Embryonic facial prominence (tissue), 1 donor: Measurements from ENCODE around the gene PRR16.
"Not testable (repeated sequence)": the region's sequence is repeated elsewhere in the genome, so short reads cannot be mapped to it uniquely, and the experiment has no call there.

Source experiments
- DNase-seq: peaks from one replicate; pipeline ENCODE4 v3.0.0-alpha.2; 2016; ENCODE audit errors: extremely low spot score

Gene PRR16

GRCh38 chr5:120463991-120464626, at the start of gene PRR16:
Gene PRR16, plus strand, starts transcription at chr5:120464300.
- no peak for DNase-seq

DNA sequence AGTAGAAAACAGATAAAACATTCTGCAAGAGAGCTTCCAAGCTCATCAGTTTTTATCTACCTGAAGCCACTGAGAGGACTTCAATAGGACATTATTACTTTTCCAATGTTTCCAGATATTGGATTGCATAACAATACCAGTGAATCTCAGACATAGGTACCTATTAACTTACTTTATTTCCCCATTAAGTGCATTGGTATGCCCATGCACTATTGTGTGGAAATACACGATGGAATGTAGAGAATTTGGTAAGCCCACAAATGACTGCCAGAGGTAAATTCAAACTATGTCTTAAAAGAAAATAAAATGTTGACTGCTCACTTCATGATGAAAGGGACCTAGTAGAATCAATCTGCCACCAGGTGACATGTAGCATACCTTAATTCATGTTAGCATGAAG, 48.1 kb upstream of the PRR16 start:
- no peak for DNase-seq

DNA sequence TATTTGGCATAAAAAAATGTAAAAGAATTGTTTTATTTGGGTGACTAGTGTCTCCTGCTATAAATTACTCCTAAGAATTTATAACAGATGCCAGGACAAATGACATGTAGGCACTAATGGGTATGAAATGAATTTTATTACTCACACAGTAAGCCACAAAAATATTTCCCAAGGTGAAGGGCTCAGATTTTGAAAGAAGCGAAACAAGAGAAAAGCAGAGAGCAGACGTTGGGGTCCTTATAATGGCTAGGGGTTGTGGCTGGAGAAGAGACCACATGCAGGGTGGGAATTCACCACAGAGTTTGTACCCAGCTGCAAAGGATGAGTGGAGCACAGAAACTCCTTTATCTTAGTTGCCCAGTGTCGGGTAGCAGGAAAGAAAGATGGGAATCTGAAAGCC, 45.0 kb upstream of the PRR16 start:
- DNase-seq = no peak

GRCh38 chr5:120426633-120427275, 37.3 kb upstream of the PRR16 start:
- not testable (repeated sequence) for DNase-seq

DNA sequence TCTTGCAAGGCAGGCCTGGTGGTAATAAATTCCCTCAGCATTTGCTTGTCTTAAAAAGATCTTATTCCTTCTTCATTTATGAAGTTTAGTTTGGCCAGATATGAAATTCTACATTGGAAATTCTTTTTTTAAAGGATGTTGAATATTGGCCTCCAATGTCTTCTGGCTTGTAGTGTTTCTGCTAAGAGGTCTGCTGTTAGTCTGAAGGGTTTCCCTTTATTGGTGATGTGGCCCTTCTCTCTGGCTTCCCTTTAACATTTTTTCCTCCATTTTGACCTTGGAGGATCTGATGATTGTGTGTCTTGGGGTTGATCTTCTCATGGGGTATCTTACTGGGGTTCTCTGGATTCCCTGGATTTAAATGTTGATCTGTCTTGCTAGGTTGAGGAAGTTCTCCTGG, 33.5 kb upstream of the PRR16 start:
- DNase-seq = no peak

DNA sequence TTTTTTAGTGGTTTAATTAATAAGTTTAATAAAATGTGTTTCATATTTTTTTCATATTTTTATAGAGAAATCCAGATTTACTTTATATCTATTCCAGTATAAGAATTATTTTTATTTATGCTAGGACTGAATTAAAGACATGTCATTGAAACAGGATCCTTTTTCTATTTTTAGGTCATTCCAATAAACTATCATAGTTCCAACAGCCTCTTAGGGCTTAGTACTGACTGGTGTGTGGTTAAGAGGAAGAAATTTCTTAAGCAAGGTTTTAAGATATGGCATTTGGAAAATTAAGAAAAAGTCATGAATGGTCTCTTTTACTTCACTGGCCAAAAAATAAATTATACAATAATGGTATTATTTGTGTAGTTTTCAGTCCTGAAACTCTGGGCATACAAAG, 31.2 kb upstream of the PRR16 start:
- no peak for DNase-seq

DNA sequence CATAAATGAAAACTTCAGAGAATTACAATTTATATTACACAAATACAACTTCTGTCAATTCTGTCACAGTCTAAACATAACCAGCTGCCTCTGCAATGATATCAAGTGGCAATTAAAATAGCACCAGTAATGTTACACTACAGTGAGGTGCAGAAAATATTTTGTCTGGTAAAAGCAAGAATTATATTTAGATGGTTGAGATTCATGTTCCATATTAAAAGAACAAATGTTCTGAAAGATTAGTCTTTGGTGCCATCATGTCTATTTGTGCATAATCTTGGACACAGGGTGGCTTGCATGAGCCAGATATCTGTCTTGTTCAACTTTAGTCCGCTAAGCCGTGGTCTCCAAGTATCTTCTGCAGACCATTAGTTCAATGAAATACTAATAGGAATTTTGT, 29.0 kb upstream of the PRR16 start:
- DNase-seq = no peak

DNA sequence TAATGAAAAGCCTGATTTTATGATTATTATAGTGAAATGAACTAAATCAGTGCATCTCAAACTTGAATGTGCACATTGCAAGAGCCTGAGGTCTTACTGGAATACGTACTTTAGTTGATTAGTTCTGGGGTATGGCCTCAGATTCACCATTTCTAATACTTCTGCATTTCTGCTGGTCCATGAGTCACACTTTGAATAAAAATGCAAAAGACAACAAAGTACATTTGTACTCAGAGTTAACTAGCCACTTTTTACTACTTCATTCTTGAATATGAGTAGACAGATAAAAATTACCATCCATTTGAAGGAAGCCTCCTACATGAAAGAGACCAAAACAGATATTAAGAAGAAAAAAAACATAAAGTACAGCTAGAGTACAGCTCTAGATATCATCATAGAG, 27.1 kb upstream of the PRR16 start:
- DNase-seq = no peak

- DNase-seq = no peak
These were observed 21.4 kb upstream of the PRR16 start for GRCh38 chr5:120442694-120443093.

DNA sequence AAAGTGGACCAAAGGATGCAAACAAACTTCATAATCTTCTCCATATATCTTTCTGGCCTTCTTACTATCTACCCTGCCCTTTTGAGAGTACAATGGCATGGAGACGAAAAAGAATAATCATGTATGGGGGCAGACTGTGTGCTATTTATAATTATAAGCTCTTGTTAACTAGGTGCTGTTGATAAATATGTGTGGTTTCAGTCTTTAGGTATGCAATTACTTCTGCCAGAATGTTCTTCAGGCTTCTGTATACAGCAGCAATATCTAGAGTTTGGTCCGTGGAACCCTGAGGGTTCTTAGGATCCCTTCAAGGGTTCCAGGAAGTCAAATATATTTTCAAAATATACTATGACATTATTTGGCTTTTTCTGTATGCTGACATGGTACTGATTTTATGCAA, 20.5 kb upstream of the PRR16 start:
- no peak for DNase-seq

DNA sequence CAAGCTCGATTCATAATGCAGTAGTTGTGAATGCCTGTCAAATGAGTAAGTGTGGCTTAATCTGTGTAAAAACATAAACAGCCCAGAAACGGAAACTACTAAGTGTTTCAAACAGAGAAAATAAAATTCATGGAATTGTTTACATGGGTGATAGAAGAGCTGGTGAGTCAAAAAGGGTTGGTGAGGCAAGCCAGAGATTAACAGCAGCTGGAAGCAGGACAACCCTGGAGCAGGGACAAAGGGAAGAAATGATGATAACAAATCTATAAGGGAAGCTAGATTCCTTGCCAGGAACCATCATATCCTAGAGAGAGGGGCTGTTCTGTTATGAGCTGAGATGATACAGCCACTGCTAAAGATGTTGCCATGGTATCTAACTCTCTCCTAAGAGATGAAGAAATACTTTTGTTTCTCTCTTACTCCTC, 18.0 kb upstream of the PRR16 start:
- no peak for DNase-seq

- no peak for DNase-seq
These were observed 17.2 kb upstream of the PRR16 start for GRCh38 chr5:120446901-120447300.

DNA sequence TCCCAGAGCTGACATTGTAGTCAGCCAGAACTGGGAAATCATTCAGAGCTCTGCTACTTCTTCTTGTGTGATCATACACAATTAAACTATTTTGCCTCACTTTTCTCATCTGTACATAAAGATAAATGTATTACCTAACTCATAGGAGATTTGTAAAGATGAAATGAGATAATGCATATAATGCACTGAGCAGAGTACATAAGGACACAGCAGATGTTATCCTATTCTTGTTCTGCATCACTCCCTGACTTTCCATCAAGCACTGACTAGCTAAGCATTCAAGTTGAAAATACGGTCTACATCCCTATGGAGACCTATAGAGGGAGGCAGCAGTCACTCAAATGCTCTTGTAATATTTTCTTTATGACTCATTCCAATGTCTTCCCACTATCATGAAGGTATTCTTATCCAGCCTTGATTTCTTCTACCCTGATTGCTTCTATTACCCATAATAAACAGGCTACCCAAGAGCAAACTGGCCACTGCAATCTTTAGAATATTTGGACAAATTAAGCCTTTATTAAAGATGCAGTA, 16.3 kb upstream of the PRR16 start:
- no peak for DNase-seq

DNA sequence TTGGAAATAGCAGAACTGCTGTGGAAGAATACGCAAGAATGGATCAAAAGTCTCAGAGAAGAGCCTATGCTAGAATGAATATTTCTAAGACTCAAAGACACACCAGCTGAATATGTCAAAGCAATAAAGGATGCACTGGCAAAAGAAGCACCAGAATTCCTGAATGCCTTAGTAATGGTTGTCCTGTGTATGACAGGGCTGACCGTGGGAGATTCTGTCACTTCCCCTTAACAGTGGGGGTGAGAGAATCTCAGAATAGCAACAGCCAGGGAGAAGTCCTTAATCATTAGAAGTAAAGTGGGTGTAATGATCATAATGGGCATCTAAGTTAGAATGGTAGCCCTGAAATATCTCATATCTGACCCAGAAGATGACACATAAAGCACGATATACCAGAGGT, 14.6 kb upstream of the PRR16 start:
- no peak for DNase-seq

DNA sequence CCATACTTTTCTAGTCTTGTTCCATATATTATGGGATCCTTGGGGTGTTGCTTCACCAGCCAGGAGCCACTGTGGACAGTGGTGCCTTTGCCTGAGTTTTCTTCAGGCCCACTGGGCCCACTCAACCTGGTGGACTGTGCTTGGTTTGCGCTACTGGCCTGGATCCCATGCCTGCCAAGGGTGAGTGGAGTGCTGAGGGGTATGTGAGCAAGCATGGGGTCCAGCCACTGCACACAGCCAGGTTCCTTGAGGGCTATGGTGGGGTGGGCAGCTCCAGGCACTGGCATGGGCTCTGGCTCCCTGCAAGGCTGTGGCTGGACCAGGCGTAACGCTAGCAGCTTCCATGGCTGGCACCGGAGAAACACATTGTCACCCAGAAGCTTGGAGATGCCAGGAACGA, 13.2 kb upstream of the PRR16 start:
- no peak for DNase-seq

GRCh38 chr5:120451445-120451844, 12.7 kb upstream of the PRR16 start:
- no peak for DNase-seq

DNA sequence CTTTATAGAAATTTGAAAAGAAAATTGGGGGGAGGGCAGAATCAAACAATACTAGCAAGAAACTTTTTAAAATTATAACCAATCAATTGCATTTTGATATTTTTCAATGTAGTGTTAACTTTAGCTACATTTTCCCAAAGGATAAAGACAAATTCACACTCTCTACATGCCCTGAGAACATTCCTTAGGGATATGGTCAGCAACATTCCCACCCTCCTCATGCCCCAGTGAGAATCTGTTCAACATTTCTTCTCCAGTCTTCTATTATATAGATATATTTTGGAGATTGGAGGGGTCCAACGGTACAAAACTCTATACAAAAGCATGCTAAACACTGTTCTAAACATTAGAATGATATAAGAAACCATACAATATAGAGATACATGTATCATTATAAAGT, 11.6 kb upstream of the PRR16 start:
- no peak for DNase-seq

DNA sequence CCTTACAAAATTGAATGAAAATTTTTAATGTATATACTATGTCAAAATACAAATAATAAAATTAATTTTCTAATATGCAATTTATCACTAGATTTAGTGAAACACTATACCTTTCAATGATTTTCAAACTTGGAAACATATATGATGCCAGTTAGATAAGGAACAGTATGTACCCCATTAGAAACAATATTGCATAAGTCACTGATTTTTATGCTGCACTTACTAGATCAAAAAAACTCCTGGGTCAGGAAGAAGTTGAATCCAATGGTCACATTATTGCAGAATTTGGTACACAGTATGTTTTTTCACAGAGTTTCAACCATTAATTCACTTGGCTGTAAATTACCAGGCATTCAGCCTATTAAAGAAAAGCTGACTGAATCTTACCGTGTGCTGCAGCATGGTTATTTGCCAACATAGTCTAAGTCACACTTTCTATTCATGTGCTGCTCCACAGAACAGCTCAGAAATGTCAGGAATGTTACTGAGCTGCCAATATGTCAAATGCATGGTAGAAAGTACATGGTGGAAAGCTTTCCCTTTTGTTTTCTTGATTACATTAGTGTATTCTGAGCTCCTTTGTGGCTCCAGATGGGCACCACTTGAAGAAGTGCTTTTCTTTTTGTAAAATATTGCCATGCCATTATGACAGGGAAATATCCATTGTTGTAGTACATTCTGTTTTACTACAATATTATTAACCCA, 9.9 kb upstream of the PRR16 start:
- DNase-seq = no peak

DNA sequence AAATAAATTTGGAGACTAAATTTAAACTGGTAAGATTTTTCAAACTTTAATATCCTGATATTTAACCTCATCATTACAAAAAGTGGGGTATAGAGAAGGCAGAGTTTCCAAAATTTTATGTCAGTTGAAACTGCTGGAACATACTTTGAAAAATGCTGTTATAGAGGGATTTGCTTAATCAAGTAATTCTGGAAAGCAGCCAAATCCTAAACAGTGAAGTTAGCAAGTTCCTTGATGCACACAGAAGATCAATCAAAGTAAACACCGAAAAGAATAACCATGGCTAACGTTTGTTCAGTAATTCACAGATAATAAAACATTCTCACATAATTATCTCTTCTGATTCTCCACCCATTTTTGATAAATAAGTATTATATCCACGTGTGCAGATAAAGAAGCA, 8.1 kb upstream of the PRR16 start:
- no peak for DNase-seq

- DNase-seq = no peak
These were observed 6.1 kb upstream of the PRR16 start for GRCh38 chr5:120457839-120458507.

DNA sequence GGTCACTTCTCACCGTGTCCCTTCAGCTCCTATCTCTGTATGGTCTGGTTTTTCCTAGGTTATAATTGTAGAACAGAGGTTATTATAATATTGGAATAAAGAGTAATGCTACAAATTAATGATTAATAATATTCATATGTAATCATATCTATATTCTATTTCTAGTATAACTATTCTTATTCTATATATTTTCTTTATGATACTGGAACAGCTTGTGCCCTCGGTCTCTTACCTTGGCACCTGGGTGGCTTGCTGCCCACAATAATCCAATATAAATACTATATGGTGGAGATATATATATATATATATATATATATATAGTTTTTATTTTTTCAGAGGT, 5.6 kb upstream of the PRR16 start:
- not testable (repeated sequence) for DNase-seq

GRCh38 chr5:120461251-120461650, 2.8 kb upstream of the PRR16 start:
- no peak for DNase-seq
